ENCODE data around the gene S100A3.

- TF ChIP-seq REST (IDR thresholded peaks at IDR 0.05; ENCODE audit: insufficient read depth in 1 of 2, low read depth in 2 of 2, low read length in 1 of 2) (0 out of 4 replicates have a peak, but pooled peaks of 1 of the 2 experiments have one; percentile 31), POLR2AphosphoS5 (IDR thresholded peaks at IDR 0.05; ENCODE audit: low read depth, low read length) (peak; percentile 52; the same call in 1 of the 2 replicates), CTCF (IDR thresholded peaks at IDR 0.05) (peak; percentile 97), SIN3A (IDR thresholded peaks at IDR 0.05; ENCODE audit: borderline replicate concordance, insufficient read depth, low read depth, low read length) (0 out of 2 replicates have a peak, but pooled peaks have one; percentile 52), TCF7L2 (IDR thresholded peaks at IDR 0.05; ENCODE audit: low read depth, low read length) (no peak)
These were observed 19.5 kb upstream of the S100A3 start for GRCh38 chr1:153568367-153569099.
